Testis (tissue), 3 donors: ENCODE results near the gene TIAM2. TPM values are rescaled to one million over a fixed set of nuclear protein-coding genes. Genes with fewer than 3 reads are reported as not detected.
"Not testable (repeated sequence)": the region's sequence is repeated elsewhere in the genome, so short reads cannot be mapped to it uniquely, and the experiment has no call there.

Experiments
- DNase-seq: peaks from one replicate; pipeline ENCODE4 v3.0.0-alpha.2; 2019
- H3K27ac ChIP-seq, 2 donors: fragments of 200-600 bp; sonication (generic); one replicate each; pipeline ENCODE4 v1.5.1; 2019
- H3K27me3 ChIP-seq: fragments of 200-600 bp; sonication (generic); one replicate; pipeline ENCODE4 v1.5.1; 2019
- H3K36me3 ChIP-seq: fragments of 200-600 bp; sonication (generic); one replicate; pipeline ENCODE4 v1.5.1; 2017; ENCODE audit warnings: low read depth; ENCODE audit errors: missing control alignments
- H3K4me1 ChIP-seq: fragments of 200-600 bp; sonication (generic); one replicate; pipeline ENCODE4 v1.5.1; 2019
- H3K4me3 ChIP-seq, 2 donors: fragments of 200-600 bp; sonication (generic); one replicate each; pipeline ENCODE4 v1.5.1; 2017 to 2019
- H3K9me3 ChIP-seq: fragments of 200-600 bp; sonication (generic); one replicate; pipeline ENCODE4 v1.5.1; 2017
- CTCF ChIP-seq, 3 experiments: fragments of 450-650 bp in 2 of 3; fragments of 200-600 bp in 1 of 3; sonication (generic) in 1 of 3; IDR thresholded peaks; one replicate each; pipeline ENCODE4 v1.5.1; 2016 to 2019; ENCODE audit warnings: antibody characterized with exemption in 3 of 3, mild to moderate bottlenecking in 2 of 3, moderate library complexity in 1 of 3
- POLR2A ChIP-seq: fragments of 450-650 bp; IDR thresholded peaks from one replicate; pipeline ENCODE4 v1.6.1; 2017; ENCODE audit warnings: antibody characterized with exemption, mild to moderate bottlenecking, moderate library complexity
- WGBS, 2 donors: methylation state at CpG; one replicate each; pipeline ENCODE4 v1.1.5; 2018; 5-methylcytosine and 5-hydroxymethylcytosine counted together
- intact Hi-C: fragments of 100-400 bp; cut with DNase I; formaldehyde crosslinking; loops from one replicate; pipeline ENCODE4 v1.15.1; 2023; ENCODE audit warnings: low total_unique reads
- polyA plus RNA-seq: library from polyadenylated mRNA; stranded (reverse); fragments of 350-450 nt; fragmentation: Illumina TruSeq; extraction: RNeasy Lipid Tissue Mini Kit (QIAGEN cat#74804); gene quantifications from one replicate; pipeline ENCODE4 v1.2.3, GENCODE V29; 2014; ENCODE audit warnings: low read depth, low replicate concordance; ENCODE audit not compliant: insufficient read depth
- total RNA-seq, 2 donors: library from RNA; depleted of rRNA; stranded (reverse); fragments of >200 nt; gene quantifications; one replicate each; pipeline ENCODE4 v1.2.3, GENCODE V29; 2016

Gene TIAM2
- total and polyA plus RNA-seq, 3 donors from 2014 or later = 22.7 to 43.8 (median 38.0) TPM

- WGBS, 2 donors = 72 to 73% methylated on average over 4 of the region's 4 CpGs
- TF ChIP-seq POLR2A = no peak
- DNase-seq = no peak
Observed at GRCh38 chr6:155115893-155116570, 120.9 kb downstream of the TIAM2 start.

GRCh38 chr6:155116571-155116910 is 121.4 kb downstream of the TIAM2 start:
- no peaks in the 10 kb centered on the region for H3K36me3 ChIP-seq
- TF ChIP-seq CTCF (IDR thresholded peaks at IDR 0.05) (no peak), POLR2A (no peak)
- no peak overlapping the region for H3K27ac ChIP-seq
- no peaks in the 10 kb centered on the region for H3K4me1 ChIP-seq
- no peaks in the 10 kb centered on the region for H3K27me3 ChIP-seq
- DNase-seq = no peak
- no peaks in the 10 kb centered on the region for H3K9me3 ChIP-seq
- intact Hi-C loops = no loop called here
- 94 to 95% methylated on average over 5 of the region's 5 CpGs for WGBS, 2 donors
- no peak overlapping the region for H3K4me3 ChIP-seq

More at GRCh38 chr6:155115893-155116570, 120.9 kb downstream of the TIAM2 start:
- H3K9me3 ChIP-seq = no peaks in the 10 kb centered on the region
- no peak overlapping the region for H3K4me3 ChIP-seq
- H3K4me1 ChIP-seq = no peaks in the 10 kb centered on the region
- no peaks in the 10 kb centered on the region for H3K36me3 ChIP-seq
- no peak overlapping the region for H3K27ac ChIP-seq
- H3K27me3 ChIP-seq = no peaks in the 10 kb centered on the region
- intact Hi-C loops = no loop called here

- WGBS, 2 donors = 88 to 89% methylated on average over 13 of the region's 13 CpGs
- Histone ChIP-seq H3K4me1 (no peaks in the 10 kb centered on the region), H3K4me3 (no peak overlapping the region), H3K9me3 (no peaks in the 10 kb centered on the region), H3K27ac (no peak overlapping the region), H3K36me3 (no peaks in the 10 kb centered on the region), H3K27me3 (no peaks in the 10 kb centered on the region)
- TF ChIP-seq CTCF (IDR thresholded peaks at IDR 0.05) (no peak), POLR2A (no peak)
- DNase-seq = no peak
- intact Hi-C loops = no loop called here
Observed at GRCh38 chr6:155117256-155117655, 122.1 kb downstream of the TIAM2 start.

- no peaks in the 10 kb centered on the region for H3K36me3 ChIP-seq
- H3K27ac ChIP-seq = no peak overlapping the region
- no peaks in the 10 kb centered on the region for H3K27me3 ChIP-seq
- H3K4me3 ChIP-seq = no peak overlapping the region
- intact Hi-C loops = no loop called here
- no peaks in the 10 kb centered on the region for H3K4me1 ChIP-seq
- TF ChIP-seq CTCF (IDR thresholded peaks at IDR 0.05) (no peak), POLR2A (no peak)
- no peak for DNase-seq
- WGBS, 2 donors = 42 to 43% methylated on average over 5 of the region's 5 CpGs
- H3K9me3 ChIP-seq = no peaks in the 10 kb centered on the region
Observed at GRCh38 chr6:155117785-155118184, 122.7 kb downstream of the TIAM2 start.

GRCh38 chr6:155119201-155119600 is 124.1 kb downstream of the TIAM2 start:
- intact Hi-C loops, H3K4me1 ChIP-seq: not testable (repeated sequence)
- 92 to 100% methylated on average over 5 of the region's 5 CpGs for WGBS, 2 donors

GRCh38 chr6:155120034-155120433 is 124.9 kb downstream of the TIAM2 start:
- Histone ChIP-seq H3K36me3 (no peaks in the 10 kb centered on the region), H3K27ac (no peak overlapping the region), H3K27me3 (no peaks in the 10 kb centered on the region), H3K4me1 (no peaks in the 10 kb centered on the region), H3K4me3 (no peak overlapping the region), H3K9me3 (no peaks in the 10 kb centered on the region)
- DNase-seq = no peak
- intact Hi-C loops = no loop called here
- 65 to 82% methylated on average over 6 of the region's 6 CpGs for WGBS, 2 donors
- TF ChIP-seq POLR2A (no peak), CTCF (IDR thresholded peaks at IDR 0.05) (no peak)

More at GRCh38 chr6:155119201-155119600, 124.1 kb downstream of the TIAM2 start:
- not testable (repeated sequence) for H3K9me3 ChIP-seq, H3K4me3 ChIP-seq, H3K27ac ChIP-seq, DNase-seq, H3K27me3 ChIP-seq, H3K36me3 ChIP-seq
